ENCODE data around the gene SYDE1. TPM values are rescaled to one million over a fixed set of nuclear protein-coding genes. Genes with fewer than 3 reads are reported as not detected.

The SYDE1 gene
- total and polyA plus RNA-seq, 10 of the 15 experiments (the other 5 are each of a cell fraction or from before 2014, with no cell fraction given), result not detected

GRCh38 chr19:15087182-15087581 lies 20.0 kb upstream of the SYDE1 start:
- CTCF ChIA-PET, result interaction anchor here (1.3 kb wide), 1 partner anchor 64 kb away, joined by 5 read pairs; no protein-coding TSS in a partner anchor
- Histone ChIP-seq H3K4me1 (ENCODE audit: control insufficient read depth, insufficient read depth, low read length) (no peaks in the 10 kb centered on the region), H3K27me3 (replicated peaks in 1 of 2; ENCODE audit: control insufficient read depth in 2 of 2, insufficient read depth in 2 of 2, low read length in 1 of 2) (peaks cover 0 to 3% of the 10 kb centered on the region in 2 experiments; a peak in 1 of 4 replicates), H4K20me1 (ENCODE audit: control insufficient read depth, insufficient read depth) (no peaks in the 10 kb centered on the region), H3K9me3 (replicated peaks; ENCODE audit: control insufficient read depth, insufficient read depth, low read length) (no peaks in the 10 kb centered on the region), H3K4me3 (no peak overlapping the region), H3K27ac (ENCODE audit: control insufficient read depth, insufficient read depth) (no peak overlapping the region), H3K9ac (ENCODE audit: control insufficient read depth, insufficient read depth, low read length) (no peak overlapping the region), H3K79me2 (ENCODE audit: control insufficient read depth, insufficient read depth, low read length) (no peaks in the 10 kb centered on the region), H2AFZ (ENCODE audit: control insufficient read depth, low read depth, low read length) (no peak overlapping the region), H3K36me3 (ENCODE audit: control insufficient read depth in 2 of 2, insufficient read depth in 2 of 2, low read length in 1 of 2) (no peaks in the 10 kb centered on the region), H3K4me2 (ENCODE audit: control insufficient read depth, insufficient read depth) (no peak overlapping the region)
- no TSS peak for BruUV-seq (replicated peaks)
- POLR2A ChIA-PET, result no interaction called here
- in situ Hi-C loops (cut with MboI) (loop anchor here (5.0 kb wide), 1 partner anchor 65 kb away; no protein-coding TSS in a partner anchor), intact Hi-C loops (cut with micrococcal nuclease; ENCODE audit: unreplicated experiment) (no loop called here)
- SMC1A ChIA-PET (ENCODE audit: uncharacterized antibody, unreplicated experiment), result no interaction called here
- WGBS (ENCODE audit: insufficient coverage, insufficient replicate concordance, low lambda C conversion rate, missing lambda C conversion rate), result 36% methylated on average over 11 of the region's 11 CpGs
- RAD21 ChIA-PET (ENCODE audit: unreplicated experiment), result no interaction called here
- no peak for ATAC-seq
- no peak for DNase-seq (ENCODE audit: low read depth, low spot score)
- no peak for FAIRE-seq
- TF ChIP-seq IRF5 (IDR thresholded peaks at IDR 0.05; ENCODE audit: borderline replicate concordance) (no peak), NFXL1 (IDR thresholded peaks at IDR 0.05; ENCODE audit: borderline replicate concordance) (no peak), NFIC (IDR thresholded peaks at IDR 0.05; ENCODE audit: low read depth, low read length) (no peak), POLR2AphosphoS2 (IDR thresholded peaks at IDR 0.05; ENCODE audit: low read depth, low read length) (no peak), CHD2 (IDR thresholded peaks at IDR 0.05; ENCODE audit: borderline replicate concordance, low read depth, low read length) (no peak), RELA (IDR thresholded peaks at IDR 0.05; ENCODE audit: borderline replicate concordance, partially characterized antibody) (no peak), IKZF1 (conservative IDR thresholded peaks at IDR 0.05) (no peak), TAF1 (IDR thresholded peaks at IDR 0.05; ENCODE audit: borderline replicate concordance, low read depth, low read length) (no peak), SKIL (IDR thresholded peaks at IDR 0.05; ENCODE audit: low read depth, poor library complexity, severe bottlenecking) (no peak), ATF2 (IDR thresholded peaks at IDR 0.05; ENCODE audit: low read length) (no peak), TBL1XR1 (IDR thresholded peaks at IDR 0.05; ENCODE audit: low read depth, low read length) (no peak), USF1 (IDR thresholded peaks at IDR 0.05; ENCODE audit: borderline replicate concordance, extremely low read length, insufficient read depth, low read depth, low read length) (no peak), USF2 (IDR thresholded peaks at IDR 0.05; ENCODE audit: borderline replicate concordance, low read depth, low read length) (no peak), IRF3 (IDR thresholded peaks at IDR 0.05) (no peak)
